Kidney glomerular epithelial cell (primary cell): ENCODE results near the gene NPR3.

Experiments
- DNase-seq: peaks from one replicate; lab custom pipeline; 2025; lab: John Stamatoyannopoulos, UW

Gene NPR3

GRCh38 chr5:32812399-32812798 lies 101.3 kb downstream of the NPR3 start:
- no peak for DNase-seq

GRCh38 chr5:32814141-32814540 lies 103.0 kb downstream of the NPR3 start:
- DNase-seq = no peak

GRCh38 chr5:32814620-32815019 lies 103.5 kb downstream of the NPR3 start:
- peak; percentile 84 for DNase-seq

GRCh38 chr5:32827981-32828380 lies 116.9 kb downstream of the NPR3 start:
- DNase-seq = no peak

- no peak for DNase-seq
Observed at GRCh38 chr5:32828492-32828891, 117.4 kb downstream of the NPR3 start.

GRCh38 chr5:32831624-32832023 lies 120.5 kb downstream of the NPR3 start:
- no peak for DNase-seq

- peak; percentile 30 for DNase-seq
Observed at GRCh38 chr5:32833127-32833526, 122.0 kb downstream of the NPR3 start.

GRCh38 chr5:32833663-32834062 lies 122.5 kb downstream of the NPR3 start:
- DNase-seq = no peak

- DNase-seq = no peak
Observed at GRCh38 chr5:32834251-32834650, 123.1 kb downstream of the NPR3 start.

- no peak for DNase-seq
Observed at GRCh38 chr5:32836176-32836575, 125.1 kb downstream of the NPR3 start.

- DNase-seq = no peak
Observed at GRCh38 chr5:32837211-32837610, 126.1 kb downstream of the NPR3 start.

GRCh38 chr5:32839106-32839505 lies 128.0 kb downstream of the NPR3 start:
- DNase-seq = no peak

- no peak for DNase-seq
Observed at GRCh38 chr5:32840606-32841005, 129.5 kb downstream of the NPR3 start.
